Measurements from ENCODE around the gene ZNF330. TPM values are rescaled to one million over a fixed set of nuclear protein-coding genes. Genes with fewer than 3 reads are reported as not detected.

The ZNF330 gene
- total RNA-seq, 4 donors from 2014 or later, result 31.2 to 44.9 (median 42.4) TPM

- WGBS, 2 donors (ENCODE audit: low coverage in 1 of 2), result 91 to 92% methylated on average over 1 of the region's 1 CpG
- no peak overlapping the region for H3K4me3 ChIP-seq
- no peak for TF ChIP-seq POLR2A (IDR thresholded peaks at IDR 0.05)
- no peak for TF ChIP-seq POLR2AphosphoS5 (IDR thresholded peaks at IDR 0.05)
- TF ChIP-seq EP300 (IDR thresholded peaks at IDR 0.05), result no peak
- TF ChIP-seq, protein P1, sequence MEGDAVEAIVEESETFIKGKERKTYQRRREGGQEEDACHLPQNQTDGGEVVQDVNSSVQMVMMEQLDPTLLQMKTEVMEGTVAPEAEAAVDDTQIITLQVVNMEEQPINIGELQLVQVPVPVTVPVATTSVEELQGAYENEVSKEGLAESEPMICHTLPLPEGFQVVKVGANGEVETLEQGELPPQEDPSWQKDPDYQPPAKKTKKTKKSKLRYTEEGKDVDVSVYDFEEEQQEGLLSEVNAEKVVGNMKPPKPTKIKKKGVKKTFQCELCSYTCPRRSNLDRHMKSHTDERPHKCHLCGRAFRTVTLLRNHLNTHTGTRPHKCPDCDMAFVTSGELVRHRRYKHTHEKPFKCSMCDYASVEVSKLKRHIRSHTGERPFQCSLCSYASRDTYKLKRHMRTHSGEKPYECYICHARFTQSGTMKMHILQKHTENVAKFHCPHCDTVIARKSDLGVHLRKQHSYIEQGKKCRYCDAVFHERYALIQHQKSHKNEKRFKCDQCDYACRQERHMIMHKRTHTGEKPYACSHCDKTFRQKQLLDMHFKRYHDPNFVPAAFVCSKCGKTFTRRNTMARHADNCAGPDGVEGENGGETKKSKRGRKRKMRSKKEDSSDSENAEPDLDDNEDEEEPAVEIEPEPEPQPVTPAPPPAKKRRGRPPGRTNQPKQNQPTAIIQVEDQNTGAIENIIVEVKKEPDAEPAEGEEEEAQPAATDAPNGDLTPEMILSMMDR (IDR thresholded peaks at IDR 0.05), result no peak
- ATAC-seq, result no peak
- H3K27me3 ChIP-seq, result no peaks in the 10 kb centered on the region
- no peaks in the 10 kb centered on the region for H3K36me3 ChIP-seq
- H3K27ac ChIP-seq, result no peak overlapping the region
- no peaks in the 10 kb centered on the region for H3K9me3 ChIP-seq
- H3K4me1 ChIP-seq, result peaks cover 0 to 4% (median 0%) of the 10 kb centered on the region in 3 donors
Observed at GRCh38 chr4:141244419-141244818, 23.7 kb downstream of the ZNF330 start.

DNA sequence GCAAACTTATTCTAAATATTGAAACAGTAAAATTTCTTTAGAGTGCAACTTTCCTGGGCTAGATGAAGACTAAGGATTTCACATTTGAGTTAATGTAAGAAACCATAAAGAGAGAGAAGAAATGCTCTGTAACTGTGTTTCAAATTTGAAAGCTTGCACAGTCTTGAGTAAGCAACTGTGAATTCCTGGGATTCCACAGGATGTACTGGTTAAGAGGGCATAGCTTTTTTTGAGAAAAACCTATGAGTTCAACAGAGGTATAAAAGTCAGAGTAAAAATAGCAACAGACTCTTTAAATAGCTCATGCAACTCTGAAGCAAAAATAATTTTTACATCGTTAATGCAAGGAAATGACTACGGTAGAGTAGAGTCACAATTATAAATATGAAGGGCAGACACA is 25.5 kb downstream of the ZNF330 start:
- Histone ChIP-seq H3K36me3 (no peaks in the 10 kb centered on the region), H3K27me3 (no peaks in the 10 kb centered on the region)
- ATAC-seq, result no peak

DNA sequence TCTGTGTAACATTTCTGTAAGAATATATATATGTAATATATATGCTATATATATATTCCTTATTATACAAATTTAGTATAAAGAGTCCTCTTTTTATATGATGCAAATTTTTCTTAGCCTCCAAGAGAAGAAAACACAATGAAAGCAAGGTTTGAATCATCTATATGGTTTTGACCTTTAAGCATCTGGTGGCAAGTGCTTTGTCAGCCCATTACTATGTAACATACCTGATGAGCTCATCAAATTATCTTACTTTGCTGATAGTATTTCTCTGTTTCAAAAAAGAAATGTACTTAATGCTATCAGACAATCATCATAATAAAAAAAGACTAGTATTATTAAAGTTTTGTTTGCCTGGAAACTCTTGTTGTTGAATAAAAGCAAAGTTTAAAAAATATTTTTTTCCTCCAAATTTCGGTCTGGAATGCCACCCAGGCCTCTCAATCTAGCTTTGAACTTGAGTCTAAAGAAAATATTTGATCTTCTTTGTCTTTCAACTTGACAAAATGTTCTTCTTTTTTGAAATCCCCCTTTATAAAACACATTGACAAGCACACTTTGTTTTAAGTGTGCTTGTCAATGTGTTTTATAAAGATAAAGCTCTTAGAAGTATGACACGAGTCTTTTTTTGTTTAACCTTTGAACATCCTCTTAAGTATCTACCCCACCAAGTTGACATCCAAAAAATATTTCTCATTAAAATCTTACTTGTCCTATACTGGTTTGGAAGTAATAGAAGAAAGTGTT is 26.2 kb downstream of the ZNF330 start:
- Histone ChIP-seq H3K4me1 (peaks cover 0 to 4% (median 0%) of the 10 kb centered on the region in 3 donors), H3K27me3 (no peaks in the 10 kb centered on the region), H3K4me3 (no peak overlapping the region), H3K27ac (no peak overlapping the region), H3K9me3 (no peaks in the 10 kb centered on the region), H3K36me3 (no peaks in the 10 kb centered on the region)
- TF ChIP-seq, protein P1 (IDR thresholded peaks at IDR 0.05), result no peak
- TF ChIP-seq EP300 (IDR thresholded peaks at IDR 0.05) (no peak), POLR2A (IDR thresholded peaks at IDR 0.05) (no peak), POLR2AphosphoS5 (IDR thresholded peaks at IDR 0.05) (no peak)
- ATAC-seq, result no peak
- 62 to 88% methylated on average over 2 of the region's 2 CpGs for WGBS, 2 donors (ENCODE audit: low coverage in 1 of 2)

More for the DNA sequence above, 25.5 kb downstream of the ZNF330 start:
- TF ChIP-seq POLR2AphosphoS5 (IDR thresholded peaks at IDR 0.05) (no peak), EP300 (IDR thresholded peaks at IDR 0.05) (no peak), POLR2A (IDR thresholded peaks at IDR 0.05) (no peak)
- TF ChIP-seq, protein P1 (IDR thresholded peaks at IDR 0.05), result no peak
- peaks cover 0 to 4% (median 0%) of the 10 kb centered on the region in 3 donors for H3K4me1 ChIP-seq
- no peak overlapping the region for H3K27ac ChIP-seq
- 4 to 9% methylated on average over 2 of the region's 2 CpGs for WGBS, 2 donors (ENCODE audit: low coverage in 1 of 2)
- no peak overlapping the region for H3K4me3 ChIP-seq
- no peaks in the 10 kb centered on the region for H3K9me3 ChIP-seq

DNA sequence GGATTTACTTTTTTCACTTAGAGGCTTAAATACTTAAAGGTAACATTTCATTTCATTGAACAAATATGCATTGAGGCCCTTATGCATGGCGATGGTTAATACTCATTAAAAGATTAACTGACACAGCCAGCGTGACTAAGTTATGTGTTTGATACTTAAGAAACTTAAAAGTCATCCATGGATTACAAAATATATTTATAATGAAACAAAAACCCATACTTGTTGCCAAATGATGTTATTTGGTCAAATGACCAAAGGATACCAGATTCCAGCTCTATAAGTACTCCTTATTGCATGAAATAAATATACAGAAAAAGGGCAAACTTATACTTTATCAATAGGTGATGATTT is 26.7 kb downstream of the ZNF330 start:
- TF ChIP-seq, protein P1 (IDR thresholded peaks at IDR 0.05), result no peak
- TF ChIP-seq POLR2AphosphoS5 (IDR thresholded peaks at IDR 0.05) (no peak), EP300 (IDR thresholded peaks at IDR 0.05) (no peak), POLR2A (IDR thresholded peaks at IDR 0.05) (no peak)
- Histone ChIP-seq H3K4me1 (peaks cover 0 to 4% (median 0%) of the 10 kb centered on the region in 3 donors), H3K9me3 (no peaks in the 10 kb centered on the region), H3K4me3 (no peak overlapping the region), H3K27me3 (no peaks in the 10 kb centered on the region), H3K36me3 (no peaks in the 10 kb centered on the region), H3K27ac (no peak overlapping the region)
- no peak for ATAC-seq
- WGBS, 2 donors (ENCODE audit: low coverage in 1 of 2), result 78 to 93% methylated on average over 2 of the region's 2 CpGs

DNA sequence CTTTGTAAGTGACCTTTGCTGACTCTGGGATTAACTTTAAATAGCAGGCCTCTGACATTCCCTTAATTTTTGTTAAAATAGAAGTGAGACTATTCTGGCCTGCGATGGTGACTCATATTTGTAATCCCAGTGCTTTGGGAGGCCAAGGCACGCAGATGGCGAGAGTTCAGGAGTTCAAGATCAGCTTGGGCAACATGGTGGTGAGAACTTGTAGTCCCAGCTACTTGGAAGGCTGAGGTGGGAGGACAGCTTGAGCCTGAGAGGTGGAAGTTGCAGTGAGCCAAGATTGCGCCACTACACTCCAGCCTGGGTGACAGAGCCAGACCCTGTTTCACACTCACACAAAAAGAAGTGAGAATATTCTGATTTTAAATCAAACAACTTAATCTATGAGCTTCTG is 27.3 kb downstream of the ZNF330 start:
- TF ChIP-seq, protein P1 (IDR thresholded peaks at IDR 0.05), result no peak
- TF ChIP-seq POLR2AphosphoS5 (IDR thresholded peaks at IDR 0.05), result peak; percentile 94
- 50 to 85% methylated on average over 4 of the region's 4 CpGs for whole genome bisulfite sequencing, 2 donors (ENCODE audit: low coverage in 1 of 2)
- Histone ChIP-seq H3K4me1 (peaks cover 0 to 4% (median 0%) of the 10 kb centered on the region in 3 donors), H3K27me3 (no peaks in the 10 kb centered on the region), H3K4me3 (no peak overlapping the region), H3K9me3 (no peaks in the 10 kb centered on the region), H3K27ac (no peak overlapping the region), H3K36me3 (no peaks in the 10 kb centered on the region)
- ATAC-seq, result peak; percentile 66
